Measurements from ENCODE around the gene NCKAP5.
A peak's percentile ranks its signal among the peaks of the same experiment; 100 is the strongest.

Gene NCKAP5

GRCh38 chr2:133364636-133365035 lies 203.6 kb downstream of the NCKAP5 start:
- H3K4me3 ChIP-seq (ENCODE audit: low read length), result no peak overlapping the region
- no peak for DNase-seq (ENCODE audit: low read depth)
- TF ChIP-seq CTCF (IDR thresholded peaks at IDR 0.05; ENCODE audit: insufficient read depth, low read depth, low read length, missing control alignments), result no peak

DNA sequence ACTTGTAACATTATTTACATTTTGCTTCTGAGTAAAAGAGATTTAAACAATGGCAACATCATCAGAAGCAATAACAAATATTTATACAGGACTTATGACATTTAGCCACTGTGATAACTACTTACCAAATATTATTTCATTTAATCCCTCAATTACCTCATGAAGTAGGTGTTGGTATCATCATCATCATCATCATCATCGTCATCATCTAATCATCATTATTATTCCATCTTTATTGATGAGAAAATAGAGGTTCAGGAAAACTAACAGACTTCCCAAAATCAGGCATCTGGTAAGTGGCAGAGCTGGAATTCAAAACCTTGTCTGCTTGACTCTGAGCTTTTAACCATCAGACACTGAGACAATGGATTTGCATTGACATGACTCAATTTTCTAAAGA lies 204.4 kb downstream of the NCKAP5 start:
- no peak for DNase-seq (ENCODE audit: low read depth)
- TF ChIP-seq CTCF (IDR thresholded peaks at IDR 0.05; ENCODE audit: insufficient read depth, low read depth, low read length, missing control alignments), result no peak
- H3K4me3 ChIP-seq (ENCODE audit: low read length), result no peak overlapping the region

GRCh38 chr2:133362061-133362476 lies 206.2 kb downstream of the NCKAP5 start:
- no peak overlapping the region for H3K4me3 ChIP-seq (ENCODE audit: low read length)
- peak; percentile 66 for DNase-seq (ENCODE audit: low read depth)

DNA sequence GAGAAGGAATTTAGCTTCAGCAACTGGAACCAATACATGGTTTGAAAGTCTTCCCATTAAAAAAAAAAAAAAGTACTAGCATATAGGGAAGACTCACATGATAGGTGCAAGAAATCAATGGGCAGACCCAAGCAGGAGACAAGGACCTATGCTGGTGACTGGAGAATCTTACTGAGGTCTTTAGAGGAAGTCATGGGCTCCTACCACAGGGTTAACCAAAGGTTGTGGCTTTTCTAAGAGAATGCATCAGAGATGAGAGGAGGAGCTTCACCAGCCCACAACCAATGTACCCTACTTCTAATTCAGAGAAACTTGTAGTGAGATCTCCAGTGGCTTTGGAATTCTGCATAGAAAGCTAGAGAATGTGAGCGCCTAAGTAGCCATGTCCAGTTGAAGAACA lies 207.4 kb downstream of the NCKAP5 start:
- no peak for DNase-seq (ENCODE audit: low read depth)
- TF ChIP-seq CTCF (IDR thresholded peaks at IDR 0.05; ENCODE audit: insufficient read depth, low read depth, low read length, missing control alignments), result no peak
- no peak overlapping the region for H3K4me3 ChIP-seq (ENCODE audit: low read length)

More at GRCh38 chr2:133362061-133362476, 206.2 kb downstream of the NCKAP5 start:
- TF ChIP-seq CTCF (IDR thresholded peaks at IDR 0.05; ENCODE audit: insufficient read depth, low read depth, low read length, missing control alignments), result no peak

DNA sequence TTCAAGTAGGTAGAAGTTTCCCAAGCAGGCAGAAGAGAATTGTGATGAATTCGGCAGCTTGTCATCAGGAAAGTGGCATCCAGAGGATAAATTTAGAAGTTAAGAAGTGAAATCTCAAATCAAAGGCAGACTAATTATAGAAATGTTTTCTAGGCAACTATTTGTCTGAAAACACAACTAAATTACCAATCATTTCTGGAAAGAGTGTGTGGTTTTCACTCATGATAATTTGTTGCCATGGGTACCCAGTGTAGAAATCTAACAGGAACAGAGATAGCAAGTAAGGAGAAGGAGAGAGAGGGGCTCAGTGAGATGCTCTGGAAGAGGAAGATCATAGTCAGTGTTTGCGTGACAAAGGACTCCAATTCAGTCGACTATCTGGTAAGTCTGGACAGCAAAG lies 208.1 kb downstream of the NCKAP5 start:
- no peak for DNase-seq (ENCODE audit: low read depth)
- no peak overlapping the region for H3K4me3 ChIP-seq (ENCODE audit: low read length)
- TF ChIP-seq CTCF (IDR thresholded peaks at IDR 0.05; ENCODE audit: insufficient read depth, low read depth, low read length, missing control alignments), result no peak

- no peak for TF ChIP-seq CTCF (IDR thresholded peaks at IDR 0.05; ENCODE audit: insufficient read depth, low read depth, low read length, missing control alignments)
- DNase-seq (ENCODE audit: low read depth), result no peak
- no peak overlapping the region for H3K4me3 ChIP-seq (ENCODE audit: low read length)
Measured at GRCh38 chr2:133352719-133353118, 215.5 kb downstream of the NCKAP5 start.

DNA sequence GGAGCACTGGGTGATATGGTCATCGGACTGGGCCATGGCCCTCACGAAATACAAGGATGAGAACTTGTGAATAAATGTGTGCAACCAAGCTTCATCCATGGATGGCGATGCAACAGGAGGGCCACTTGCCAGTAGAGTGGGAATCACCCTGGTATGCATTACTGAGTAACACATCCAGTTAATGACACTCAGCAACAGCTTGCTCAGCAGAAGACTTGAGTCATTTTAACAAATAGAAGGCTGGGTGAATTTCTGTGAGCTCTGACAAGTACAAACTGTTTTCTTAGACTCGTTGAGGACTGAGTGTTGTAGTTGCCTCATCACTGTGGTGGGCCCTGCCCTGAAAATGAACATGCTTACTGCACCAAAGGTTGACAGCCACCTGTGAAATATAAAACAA lies 221.6 kb downstream of the NCKAP5 start:
- no peak for TF ChIP-seq CTCF (IDR thresholded peaks at IDR 0.05; ENCODE audit: insufficient read depth, low read depth, low read length, missing control alignments)
- DNase-seq (ENCODE audit: low read depth), result peak; percentile 96
- H3K4me3 ChIP-seq (ENCODE audit: low read length), result no peak overlapping the region
